Loucy (cell line): Measurements from ENCODE around the gene GALNT18.

Experiments
- CTCF ChIP-seq: fragments of 200-600 bp; sonication (generic); conservative IDR thresholded peaks from 2 replicates; pipeline ENCODE4 v1.5.1; 2014; ENCODE audit warnings: mild to moderate bottlenecking, antibody characterized with exemption, low read length
- EZH2phosphoT487 ChIP-seq: fragments of 200-600 bp; IDR thresholded peaks from 2 replicates; pipeline ENCODE4 v1.6.1; 2018; ENCODE audit warnings: antibody characterized with exemption, mild to moderate bottlenecking, moderate library complexity, borderline replicate concordance

- TF ChIP-seq CTCF: no peak
- TF ChIP-seq EZH2phosphoT487: no peak
Observed at GRCh38 chr11:11580012-11580411, 41.8 kb downstream of the GALNT18 start.
